GM12801 (cell line): ENCODE results near the gene DBNDD1.

ENCODE experiments used
- TF ChIP-seq, protein P1 (sequence below): IDR thresholded peaks from one replicate; pipeline ENCODE4 v1.5.1; 2011; ENCODE audit warnings: control low read depth; ENCODE audit not compliant: insufficient read length; ENCODE audit errors: extremely low read depth

DBNDD1 gene

DNA sequence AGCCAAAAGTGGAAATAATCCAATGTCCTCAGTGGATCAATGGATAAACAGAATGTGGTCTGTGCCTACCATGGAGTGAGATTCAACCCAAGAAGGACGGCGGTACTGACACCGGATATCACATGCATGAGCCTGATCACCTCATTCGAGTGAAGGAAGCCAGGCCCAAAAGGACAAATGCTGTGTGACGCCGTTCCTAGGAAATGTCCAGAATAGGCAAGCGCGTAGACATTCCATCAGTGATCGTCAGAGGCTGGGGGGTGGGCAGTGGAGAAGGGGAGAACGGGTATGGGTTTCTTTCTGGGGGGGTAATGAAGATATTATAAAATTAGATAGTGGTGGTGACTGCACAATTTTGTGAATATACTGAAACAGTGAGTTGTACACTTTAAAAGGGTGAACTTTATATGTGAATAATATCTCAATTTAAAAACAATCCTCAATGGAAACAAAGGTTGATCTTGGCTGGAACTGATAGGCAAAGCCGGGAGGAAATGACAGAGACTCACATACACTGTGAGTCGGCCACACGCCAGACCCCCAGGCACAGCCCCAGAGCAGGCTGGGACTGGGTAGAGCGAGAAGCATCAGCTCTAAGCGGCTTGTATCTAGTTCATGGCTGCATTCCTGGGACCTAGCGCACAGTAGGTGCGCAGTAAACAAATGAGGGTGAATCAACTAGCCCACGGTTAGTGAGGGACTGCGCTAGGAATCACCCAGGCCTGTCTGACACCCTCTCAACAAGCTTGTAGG, 3.5 kb downstream of the DBNDD1 start:
- TF ChIP-seq, protein P1, sequence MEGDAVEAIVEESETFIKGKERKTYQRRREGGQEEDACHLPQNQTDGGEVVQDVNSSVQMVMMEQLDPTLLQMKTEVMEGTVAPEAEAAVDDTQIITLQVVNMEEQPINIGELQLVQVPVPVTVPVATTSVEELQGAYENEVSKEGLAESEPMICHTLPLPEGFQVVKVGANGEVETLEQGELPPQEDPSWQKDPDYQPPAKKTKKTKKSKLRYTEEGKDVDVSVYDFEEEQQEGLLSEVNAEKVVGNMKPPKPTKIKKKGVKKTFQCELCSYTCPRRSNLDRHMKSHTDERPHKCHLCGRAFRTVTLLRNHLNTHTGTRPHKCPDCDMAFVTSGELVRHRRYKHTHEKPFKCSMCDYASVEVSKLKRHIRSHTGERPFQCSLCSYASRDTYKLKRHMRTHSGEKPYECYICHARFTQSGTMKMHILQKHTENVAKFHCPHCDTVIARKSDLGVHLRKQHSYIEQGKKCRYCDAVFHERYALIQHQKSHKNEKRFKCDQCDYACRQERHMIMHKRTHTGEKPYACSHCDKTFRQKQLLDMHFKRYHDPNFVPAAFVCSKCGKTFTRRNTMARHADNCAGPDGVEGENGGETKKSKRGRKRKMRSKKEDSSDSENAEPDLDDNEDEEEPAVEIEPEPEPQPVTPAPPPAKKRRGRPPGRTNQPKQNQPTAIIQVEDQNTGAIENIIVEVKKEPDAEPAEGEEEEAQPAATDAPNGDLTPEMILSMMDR = no peak

DNA sequence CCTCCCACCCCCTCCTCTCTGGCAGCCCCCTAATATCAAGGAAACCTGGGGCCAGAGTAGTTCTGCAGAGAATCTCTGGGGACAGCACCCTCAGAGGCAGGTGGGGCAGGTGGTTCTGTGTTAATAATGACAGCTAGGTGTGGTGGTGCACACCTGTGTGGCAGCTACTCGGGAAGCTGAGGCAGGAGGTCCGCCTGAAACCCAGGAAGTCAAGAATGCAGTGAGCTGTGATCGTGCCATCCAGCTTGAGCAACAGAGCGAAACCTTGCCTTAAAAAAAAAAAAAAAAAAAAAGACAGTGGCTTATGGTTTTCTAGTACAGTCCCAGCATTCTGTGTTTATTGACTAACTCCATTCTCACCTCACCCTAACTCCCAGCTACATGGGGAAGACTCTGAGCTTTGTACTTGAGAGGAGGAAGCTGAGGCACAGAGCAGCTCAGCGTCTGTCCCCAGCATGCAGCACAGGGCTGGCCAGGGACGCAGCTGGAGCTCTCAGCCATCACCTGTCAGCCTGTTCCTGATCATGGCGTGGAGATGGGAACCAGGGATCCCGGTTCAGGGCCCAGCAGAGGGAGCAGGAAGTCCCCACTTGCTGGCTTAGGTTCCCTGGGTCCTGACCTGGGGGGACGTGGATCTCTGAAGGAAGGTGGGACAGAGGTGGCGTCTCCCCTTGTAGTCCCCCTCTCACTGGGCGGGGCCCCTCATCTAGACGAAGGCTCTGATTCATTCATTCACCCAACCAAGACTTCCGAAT, 6.1 kb downstream of the DBNDD1 start:
- TF ChIP-seq, protein P1 = no peak

DNA sequence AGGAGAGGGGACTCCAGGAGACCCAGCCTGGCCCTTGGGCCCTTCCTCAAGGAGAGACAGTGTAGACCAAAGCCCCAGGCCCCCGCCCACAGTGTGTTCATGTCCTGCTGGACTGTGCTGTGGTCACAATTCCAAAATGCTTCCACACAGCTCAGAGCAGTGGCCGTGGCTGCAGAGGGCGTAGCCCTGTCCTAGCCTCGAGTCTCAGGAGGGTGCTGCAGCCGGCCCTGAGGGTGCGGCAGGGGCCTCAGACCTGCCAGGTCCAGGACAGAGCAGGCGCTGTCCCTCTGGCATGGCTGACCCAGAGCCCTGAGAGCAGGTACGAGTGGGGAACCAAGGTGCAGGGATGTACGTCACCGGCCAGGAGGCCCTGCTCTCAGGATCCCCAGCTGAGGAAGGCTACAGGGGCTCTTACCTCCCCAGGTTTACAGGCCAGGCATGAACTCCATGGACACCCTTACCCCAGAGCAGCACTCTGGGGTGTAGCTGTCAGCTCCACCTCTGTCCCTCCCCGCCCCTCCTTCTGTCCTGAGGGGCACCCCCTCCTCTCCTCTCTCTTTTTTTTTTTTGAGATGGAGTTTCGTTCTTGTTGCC, 7.3 kb downstream of the DBNDD1 start:
- TF ChIP-seq, protein P1 = no peak

DNA sequence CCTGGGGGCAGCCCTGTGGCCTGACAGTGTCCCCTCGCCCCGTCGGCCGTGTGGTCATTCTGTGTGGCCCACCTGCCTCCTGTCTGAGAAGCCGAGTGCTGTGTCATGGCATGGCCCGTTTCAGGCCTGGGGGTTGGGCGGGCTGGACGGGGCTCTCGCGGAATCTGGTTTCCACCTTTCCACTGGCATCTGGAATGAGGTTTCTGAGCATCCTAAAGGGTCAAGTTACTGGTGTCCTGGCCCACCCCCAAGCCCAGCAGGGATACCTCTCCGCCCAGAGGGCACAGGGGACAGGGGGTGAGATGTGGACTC, 7.8 kb downstream of the DBNDD1 start:
- TF ChIP-seq, protein P1 = no peak

DNA sequence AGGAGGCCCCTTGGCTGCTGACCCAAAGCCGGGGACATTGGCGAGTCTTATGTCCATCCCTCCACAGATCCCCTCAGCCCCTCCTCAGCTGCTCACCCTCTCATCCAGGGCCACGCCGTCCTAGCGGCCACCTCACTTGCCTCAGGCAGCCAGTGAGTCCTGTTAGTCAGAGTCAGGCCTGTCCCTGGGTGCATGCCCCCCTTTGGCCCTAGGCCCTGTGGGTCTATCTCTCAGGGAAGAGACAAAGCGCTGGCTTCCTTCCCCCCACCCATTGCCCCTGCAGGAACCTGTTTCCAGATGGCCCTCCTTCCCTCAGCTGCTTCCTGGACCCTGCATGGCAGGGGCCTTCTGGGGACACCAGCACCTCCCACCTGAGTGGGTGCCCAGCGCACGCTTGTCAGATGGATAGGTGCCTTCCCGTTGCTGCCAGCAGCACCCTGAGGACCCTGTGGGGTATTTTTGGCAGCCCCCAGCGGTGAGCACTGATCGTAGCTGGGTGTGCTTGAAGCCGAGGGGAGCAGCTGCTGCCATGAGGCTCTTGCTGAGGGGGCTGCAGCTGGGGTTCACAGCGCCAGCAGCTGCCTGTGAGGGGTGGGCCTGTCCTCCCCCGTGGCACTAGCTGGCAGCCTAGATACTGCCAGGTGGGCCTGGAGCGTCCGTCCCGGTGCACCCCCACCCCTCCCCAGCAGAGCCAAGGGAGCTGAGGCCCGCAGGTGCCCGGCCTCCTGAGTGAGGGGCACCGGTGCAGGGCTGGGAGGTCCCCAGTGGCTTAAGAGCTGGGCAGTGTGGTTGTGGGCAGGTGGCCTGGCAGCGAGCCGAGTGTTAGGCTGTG, 8.4 kb downstream of the DBNDD1 start:
- TF ChIP-seq, protein P1 = no peak

DNA sequence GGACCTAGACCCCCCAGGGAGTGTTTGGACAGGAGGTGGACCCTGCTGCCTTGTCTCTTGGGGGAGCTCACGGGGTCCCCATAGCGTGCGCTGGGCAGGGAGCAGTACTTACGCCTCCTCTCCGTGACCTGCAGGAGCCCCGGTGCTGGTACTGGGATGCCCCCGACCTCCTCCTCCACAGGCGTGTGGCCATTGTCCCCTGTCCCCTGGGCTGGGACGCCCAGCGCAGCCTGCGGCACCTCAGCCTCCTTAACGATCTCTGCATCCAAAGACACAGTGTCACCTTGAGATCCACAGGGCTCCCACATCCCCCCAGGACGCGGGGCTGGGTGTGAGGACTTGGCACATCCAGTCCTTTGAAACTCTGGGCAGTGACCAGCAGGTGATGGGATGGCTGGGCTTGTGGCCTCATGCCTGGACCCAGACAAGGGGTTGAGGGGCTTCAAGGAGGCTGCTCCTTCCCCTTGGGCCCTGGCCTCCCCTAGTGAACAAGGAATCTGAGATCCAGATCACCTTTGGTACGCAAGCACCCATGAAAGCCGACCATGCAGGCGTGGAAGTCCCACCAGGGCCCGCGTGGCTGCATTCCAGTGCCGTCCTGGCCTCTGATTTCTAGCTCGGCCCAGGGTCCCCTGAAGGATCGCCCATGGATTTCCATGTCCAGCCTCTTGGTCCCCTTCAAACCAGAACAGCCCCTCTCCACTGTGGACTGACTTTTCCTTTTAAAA, 9.9 kb downstream of the DBNDD1 start:
- TF ChIP-seq, protein P1 = no peak
